ENCODE data around the gene DAPK1.

DAPK1 gene

GRCh38 chr9:87573841-87574342 lies 76.2 kb downstream of the DAPK1 start:
- no peak for DNase-seq

- DNase-seq: no peak
These were observed 80.1 kb downstream of the DAPK1 start for GRCh38 chr9:87577746-87578145.

- no peak for DNase-seq
These were observed 81.0 kb downstream of the DAPK1 start for GRCh38 chr9:87578625-87579024.

GRCh38 chr9:87579781-87580541 lies 82.3 kb downstream of the DAPK1 start:
- no peak for DNase-seq

- DNase-seq: no peak
These were observed 83.3 kb downstream of the DAPK1 start for GRCh38 chr9:87580941-87581438.

- DNase-seq: no peak
These were observed 83.8 kb downstream of the DAPK1 start for GRCh38 chr9:87581513-87581912.

- no peak for DNase-seq
These were observed 84.4 kb downstream of the DAPK1 start for GRCh38 chr9:87581949-87582637.

- DNase-seq: no peak
These were observed 86.7 kb downstream of the DAPK1 start for GRCh38 chr9:87584326-87584725.

- no peak for DNase-seq
These were observed 87.6 kb downstream of the DAPK1 start for GRCh38 chr9:87585123-87585855.

- no peak for DNase-seq
These were observed 89.2 kb downstream of the DAPK1 start for GRCh38 chr9:87586731-87587355.

- no peak for DNase-seq
These were observed 89.7 kb downstream of the DAPK1 start for GRCh38 chr9:87587356-87587745.

GRCh38 chr9:87587864-87588263 lies 90.2 kb downstream of the DAPK1 start:
- no peak for DNase-seq

- no peak for DNase-seq
These were observed 90.7 kb downstream of the DAPK1 start for GRCh38 chr9:87588339-87588738.

GRCh38 chr9:87590996-87591395 lies 93.3 kb downstream of the DAPK1 start:
- no peak for DNase-seq

GRCh38 chr9:87592554-87593358 lies 95.1 kb downstream of the DAPK1 start:
- no peak for DNase-seq

- no peak for DNase-seq
These were observed 95.8 kb downstream of the DAPK1 start for GRCh38 chr9:87593359-87593980.

- no peak for DNase-seq
These were observed 96.5 kb downstream of the DAPK1 start for GRCh38 chr9:87594194-87594593.

- DNase-seq: no peak
These were observed 97.0 kb downstream of the DAPK1 start for GRCh38 chr9:87594662-87595061.

GRCh38 chr9:87595610-87596009 lies 97.9 kb downstream of the DAPK1 start:
- DNase-seq: no peak

GRCh38 chr9:87596862-87597261 lies 99.2 kb downstream of the DAPK1 start:
- no peak for DNase-seq

- no peak for DNase-seq
These were observed 100.2 kb downstream of the DAPK1 start for GRCh38 chr9:87597710-87598443.
